Tibial nerve (tissue), 4 donors: Measurements from ENCODE around the gene TMEM9. TPM values are rescaled to one million over a fixed set of nuclear protein-coding genes. Genes with fewer than 3 reads are reported as not detected.

Experiments
- DNase-seq, 2 donors: peaks; one replicate each; pipeline ENCODE4 v3.0.0-alpha.2; 2019; ENCODE audit warnings: low spot score in 2 of 2
- H3K27ac ChIP-seq, 4 donors: fragments of 200-600 bp; sonication (generic) in 3 of 4; one replicate each; pipeline ENCODE4 v1.5.1; 2017 to 2019; ENCODE audit warnings: mild to moderate bottlenecking in 1 of 4
- H3K27me3 ChIP-seq, 2 donors: fragments of 200-600 bp; sonication (generic) in 1 of 2; one replicate each; pipeline versions ENCODE4 v1.5.1 to v1.6.0; 2017 to 2019
- H3K36me3 ChIP-seq, 3 donors: fragments of 200-600 bp; sonication (generic); one replicate each; pipeline ENCODE4 v1.5.1; 2018 to 2019
- H3K4me1 ChIP-seq, 4 donors: fragments of 200-600 bp; sonication (generic) in 3 of 4; one replicate each; pipeline ENCODE4 v1.5.1; 2017 to 2019
- H3K4me3 ChIP-seq, 4 donors: fragments of 200-600 bp; sonication (generic) in 3 of 4; one replicate each; pipeline ENCODE4 v1.5.1; 2017 to 2019; ENCODE audit warnings: mild to moderate bottlenecking in 1 of 4, moderate library complexity in 1 of 4
- H3K9me3 ChIP-seq, 4 donors: fragments of 200-600 bp; sonication (generic) in 3 of 4; one replicate each; pipeline ENCODE4 v1.5.1; 2017 to 2019
- CTCF ChIP-seq, 5 experiments: fragments of 200-600 bp in 3 of 5; fragments of 450-650 bp in 2 of 5; sonication (generic) in 3 of 5; IDR thresholded peaks; one replicate each; pipeline ENCODE4 v1.5.1; 2016 to 2019; ENCODE audit warnings: antibody characterized with exemption in 5 of 5, mild to moderate bottlenecking in 3 of 5, moderate library complexity in 2 of 5
- EP300 ChIP-seq, 2 donors: sonication (generic); formaldehyde crosslinking; IDR thresholded peaks; one replicate each; pipeline ENCODE4 v1.6.1; 2017; ENCODE audit warnings: antibody characterized with exemption in 2 of 2, mild to moderate bottlenecking in 1 of 2
- POLR2A ChIP-seq, 2 donors: fragments of 450-650 bp; IDR thresholded peaks; one replicate each; pipeline ENCODE4 v1.6.1; 2017; ENCODE audit warnings: antibody characterized with exemption in 2 of 2, mild to moderate bottlenecking in 2 of 2, moderate library complexity in 2 of 2
- WGBS, 2 donors: methylation state at CpG; one replicate each; pipeline ENCODE4 v1.1.5; 2018; 5-methylcytosine and 5-hydroxymethylcytosine counted together
- total RNA-seq, 4 donors: library from RNA; depleted of rRNA; stranded (reverse); fragments of >200 nt; gene quantifications; one replicate each; pipeline ENCODE4 v1.1.0, GENCODE V29; 2016

Gene TMEM9
- total RNA-seq, 4 donors from 2014 or later: 57.9 to 73.9 (median 66.3) TPM

GRCh38 chr1:201180901-201181300 lies 26.6 kb upstream of the TMEM9 start:
- WGBS, 2 donors: 88 to 93% methylated on average over 6 of the region's 6 CpGs
- no peaks in the 10 kb centered on the region for H3K36me3 ChIP-seq
- no peak for TF ChIP-seq POLR2A (IDR thresholded peaks at IDR 0.05)
- no peak for TF ChIP-seq EP300 (IDR thresholded peaks at IDR 0.05)
- no peak for TF ChIP-seq CTCF (IDR thresholded peaks at IDR 0.05)
- peaks cover 0 to 10% (median 0%) of the 10 kb centered on the region in 4 donors for H3K4me1 ChIP-seq
- H3K27ac ChIP-seq: no peak overlapping the region
- DNase-seq: no peak
- H3K27me3 ChIP-seq: no peaks in the 10 kb centered on the region
- H3K4me3 ChIP-seq: no peak overlapping the region
- no peaks in the 10 kb centered on the region for H3K9me3 ChIP-seq

- Histone ChIP-seq H3K27me3 (no peaks in the 10 kb centered on the region), H3K4me1 (peaks cover 0 to 8% (median 0%) of the 10 kb centered on the region in 4 donors), H3K4me3 (no peak overlapping the region), H3K36me3 (no peaks in the 10 kb centered on the region), H3K9me3 (no peaks in the 10 kb centered on the region), H3K27ac (no peak overlapping the region)
- WGBS, 2 donors: 28 to 45% methylated on average over 1 of the region's 1 CpG
- DNase-seq: no peak
- TF ChIP-seq CTCF (IDR thresholded peaks at IDR 0.05) (no peak), EP300 (IDR thresholded peaks at IDR 0.05) (no peak), POLR2A (IDR thresholded peaks at IDR 0.05) (no peak)
Measured at GRCh38 chr1:201180141-201180540, 25.9 kb upstream of the TMEM9 start.

- TF ChIP-seq EP300 (IDR thresholded peaks at IDR 0.05): no peak
- no peak for TF ChIP-seq CTCF (IDR thresholded peaks at IDR 0.05)
- no peak for TF ChIP-seq POLR2A (IDR thresholded peaks at IDR 0.05)
- no peak overlapping the region for H3K4me3 ChIP-seq
- no peak for DNase-seq
- no peak overlapping the region for H3K27ac ChIP-seq
- H3K27me3 ChIP-seq: no peaks in the 10 kb centered on the region
- no peaks in the 10 kb centered on the region for H3K4me1 ChIP-seq
- H3K9me3 ChIP-seq: no peaks in the 10 kb centered on the region
- WGBS, 2 donors: 51 to 52% methylated on average over 3 of the region's 3 CpGs
- no peaks in the 10 kb centered on the region for H3K36me3 ChIP-seq
Measured at GRCh38 chr1:201178718-201179117, 24.4 kb upstream of the TMEM9 start.

- TF ChIP-seq POLR2A (IDR thresholded peaks at IDR 0.05) (no peak), EP300 (IDR thresholded peaks at IDR 0.05) (no peak), CTCF (IDR thresholded peaks at IDR 0.05) (no peak)
- Histone ChIP-seq H3K36me3 (no peaks in the 10 kb centered on the region), H3K4me1 (no peaks in the 10 kb centered on the region), H3K27ac (no peak overlapping the region), H3K9me3 (no peaks in the 10 kb centered on the region), H3K27me3 (no peaks in the 10 kb centered on the region), H3K4me3 (no peak overlapping the region)
- DNase-seq: no peak
- WGBS, 2 donors: 54 to 80% methylated on average over 2 of the region's 2 CpGs
Measured at GRCh38 chr1:201176940-201177339, 22.7 kb upstream of the TMEM9 start.

GRCh38 chr1:201175820-201176500 lies 21.7 kb upstream of the TMEM9 start:
- no peak for TF ChIP-seq CTCF (IDR thresholded peaks at IDR 0.05)
- no peak for TF ChIP-seq EP300 (IDR thresholded peaks at IDR 0.05)
- TF ChIP-seq POLR2A (IDR thresholded peaks at IDR 0.05): no peak
- Histone ChIP-seq H3K4me3 (no peak overlapping the region), H3K36me3 (no peaks in the 10 kb centered on the region), H3K4me1 (peaks cover 0 to 6% (median 3%) of the 10 kb centered on the region in 4 donors), H3K27ac (no peak overlapping the region), H3K9me3 (no peaks in the 10 kb centered on the region), H3K27me3 (no peaks in the 10 kb centered on the region)
- 79 to 82% methylated on average over 7 of the region's 7 CpGs for WGBS, 2 donors
- DNase-seq: no peak
